Cardiac muscle cell (in vitro differentiated cells and primary cell): ENCODE results near the gene RRAGD. TPM values are rescaled to one million over a fixed set of nuclear protein-coding genes. Genes with fewer than 3 reads are reported as not detected.

ENCODE experiments used
- DNase-seq, 2 donors: peaks; one replicate each; pipeline versions ENCODE4 v3.0.0 to v3.0.0-alpha.2; 2010 to 2017; ENCODE audit warnings: low read depth in 1 of 2, low spot score in 1 of 2
- H3K27ac ChIP-seq: fragments of 200-600 bp; sonication (generic); 2 replicates; pipeline ENCODE4 v1.5.1; 2016
- H3K27me3 ChIP-seq: fragments of 200-600 bp; sonication (generic); 2 replicates; pipeline ENCODE4 v1.6.0; 2016; ENCODE audit warnings: control low read depth
- H3K36me3 ChIP-seq: fragments of 200-600 bp; sonication (generic); 2 replicates; pipeline ENCODE4 v1.5.1; 2016; ENCODE audit warnings: control low read depth
- H3K4me1 ChIP-seq: fragments of 200-600 bp; sonication (generic); 2 replicates; pipeline ENCODE4 v1.8.1; 2017; ENCODE audit warnings: low read depth, mild to moderate bottlenecking, mixed run types
- H3K4me3 ChIP-seq: fragments of 200-600 bp; sonication (generic); 2 replicates; pipeline ENCODE4 v1.5.1; 2016; ENCODE audit warnings: mild to moderate bottlenecking
- H3K9me3 ChIP-seq: fragments of 200-600 bp; sonication (generic); 2 replicates; pipeline ENCODE4 v1.5.1; 2017; ENCODE audit warnings: low read depth, mild to moderate bottlenecking, control low read depth
- polyA plus RNA-seq: library from polyadenylated mRNA; unstranded; fragments of >200 nt; fragmentation: Nextera tagmentation; extraction: Ambion mirVana; gene quantifications from 2 replicates; pipeline ENCODE4 v1.2.1, GENCODE V29; 2016
- total RNA-seq: library from RNA; depleted of rRNA; stranded (reverse); fragments of >200 nt; gene quantifications from 2 replicates; pipeline ENCODE4 v1.2.3, GENCODE V29; 2016
- TF ChIP-seq, protein P1 (sequence below): IDR thresholded peaks from 2 replicates; pipeline ENCODE4 v1.5.1; 2012; ENCODE audit warnings: low read depth, mild to moderate bottlenecking, low read length

Gene RRAGD
- total and polyA plus RNA-seq, 2 experiments from 2014 or later: 33.2 to 40.1 TPM

DNA sequence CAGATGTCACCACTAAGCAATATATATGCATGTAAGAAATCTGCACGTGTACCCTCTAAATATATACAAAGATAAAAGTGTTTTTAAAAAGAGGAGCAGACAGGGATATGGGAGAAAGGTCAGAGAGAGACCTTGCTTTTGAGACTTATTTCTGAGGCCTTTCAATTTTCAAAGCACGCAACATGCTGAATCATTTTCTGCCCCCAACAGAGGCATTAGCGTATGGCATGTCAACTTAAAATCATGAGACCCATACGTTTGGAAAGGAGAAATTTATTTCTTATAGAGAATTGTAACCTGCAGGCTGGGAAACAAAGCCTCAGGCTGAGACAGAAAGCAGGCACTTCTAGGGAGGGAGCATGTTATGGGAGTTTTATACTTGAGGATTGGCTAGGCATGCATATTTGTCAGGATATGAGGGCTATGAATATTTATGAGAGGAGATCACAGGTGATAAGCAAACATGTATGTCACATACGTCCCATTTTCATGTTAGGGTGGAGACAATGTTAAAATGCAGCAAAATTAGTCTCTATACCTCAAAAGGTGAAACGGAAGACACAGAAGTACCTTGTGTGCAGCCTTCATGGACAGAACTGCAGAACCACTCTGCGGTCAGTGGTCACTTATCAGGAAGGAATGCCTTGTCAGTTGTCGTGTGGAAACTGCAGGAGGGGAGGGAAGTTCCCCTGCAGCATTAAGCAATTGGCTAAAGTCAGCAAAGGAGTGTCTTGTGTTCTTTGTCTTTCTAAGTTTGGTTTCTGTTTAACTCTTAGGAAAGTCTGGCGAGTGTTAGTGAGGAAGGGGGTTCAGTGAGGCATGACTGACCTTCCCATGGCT, 90.7 kb downstream of the RRAGD start:
- no peaks in the 10 kb centered on the region for H3K27me3 ChIP-seq
- TF ChIP-seq, protein P1, sequence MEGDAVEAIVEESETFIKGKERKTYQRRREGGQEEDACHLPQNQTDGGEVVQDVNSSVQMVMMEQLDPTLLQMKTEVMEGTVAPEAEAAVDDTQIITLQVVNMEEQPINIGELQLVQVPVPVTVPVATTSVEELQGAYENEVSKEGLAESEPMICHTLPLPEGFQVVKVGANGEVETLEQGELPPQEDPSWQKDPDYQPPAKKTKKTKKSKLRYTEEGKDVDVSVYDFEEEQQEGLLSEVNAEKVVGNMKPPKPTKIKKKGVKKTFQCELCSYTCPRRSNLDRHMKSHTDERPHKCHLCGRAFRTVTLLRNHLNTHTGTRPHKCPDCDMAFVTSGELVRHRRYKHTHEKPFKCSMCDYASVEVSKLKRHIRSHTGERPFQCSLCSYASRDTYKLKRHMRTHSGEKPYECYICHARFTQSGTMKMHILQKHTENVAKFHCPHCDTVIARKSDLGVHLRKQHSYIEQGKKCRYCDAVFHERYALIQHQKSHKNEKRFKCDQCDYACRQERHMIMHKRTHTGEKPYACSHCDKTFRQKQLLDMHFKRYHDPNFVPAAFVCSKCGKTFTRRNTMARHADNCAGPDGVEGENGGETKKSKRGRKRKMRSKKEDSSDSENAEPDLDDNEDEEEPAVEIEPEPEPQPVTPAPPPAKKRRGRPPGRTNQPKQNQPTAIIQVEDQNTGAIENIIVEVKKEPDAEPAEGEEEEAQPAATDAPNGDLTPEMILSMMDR: no peak
- peaks cover 8% of the 10 kb centered on the region for H3K4me1 ChIP-seq
- no peaks in the 10 kb centered on the region for H3K9me3 ChIP-seq
- no peak overlapping the region for H3K4me3 ChIP-seq
- no peak overlapping the region for H3K27ac ChIP-seq
- DNase-seq: peak in 1 of 2 donors; percentile 36
- H3K36me3 ChIP-seq: no peaks in the 10 kb centered on the region

DNA sequence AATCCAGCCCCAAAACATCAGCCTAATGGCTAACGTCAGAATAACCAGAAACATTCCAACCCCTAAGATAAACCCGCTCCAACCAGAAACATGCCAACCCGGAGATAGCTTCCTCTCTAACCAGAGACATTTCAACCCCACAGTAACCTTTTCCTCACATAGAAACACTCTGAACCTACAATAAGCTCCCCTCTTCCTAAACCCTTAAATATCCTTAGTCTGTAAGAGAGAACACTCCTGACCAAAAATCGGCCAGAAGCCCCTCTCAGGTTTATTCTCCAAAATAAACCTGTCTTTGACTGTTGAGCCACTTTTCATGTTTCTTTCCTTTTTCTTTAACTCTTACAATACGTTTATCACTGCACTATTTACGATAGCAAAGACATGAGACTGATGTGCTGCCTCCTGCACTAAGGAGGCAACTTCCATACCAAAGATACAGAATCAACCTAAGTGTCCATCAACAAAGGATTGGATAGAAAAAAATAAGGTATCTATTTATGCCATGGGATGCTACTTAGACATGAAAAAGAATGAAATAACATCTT, 92.0 kb downstream of the RRAGD start:
- no peak overlapping the region for H3K27ac ChIP-seq
- H3K27me3 ChIP-seq: no peaks in the 10 kb centered on the region
- DNase-seq: no peak
- no peaks in the 10 kb centered on the region for H3K9me3 ChIP-seq
- peaks cover 8% of the 10 kb centered on the region for H3K4me1 ChIP-seq
- H3K4me3 ChIP-seq: no peak overlapping the region
- H3K36me3 ChIP-seq: no peaks in the 10 kb centered on the region
- TF ChIP-seq, protein P1: no peak

DNA sequence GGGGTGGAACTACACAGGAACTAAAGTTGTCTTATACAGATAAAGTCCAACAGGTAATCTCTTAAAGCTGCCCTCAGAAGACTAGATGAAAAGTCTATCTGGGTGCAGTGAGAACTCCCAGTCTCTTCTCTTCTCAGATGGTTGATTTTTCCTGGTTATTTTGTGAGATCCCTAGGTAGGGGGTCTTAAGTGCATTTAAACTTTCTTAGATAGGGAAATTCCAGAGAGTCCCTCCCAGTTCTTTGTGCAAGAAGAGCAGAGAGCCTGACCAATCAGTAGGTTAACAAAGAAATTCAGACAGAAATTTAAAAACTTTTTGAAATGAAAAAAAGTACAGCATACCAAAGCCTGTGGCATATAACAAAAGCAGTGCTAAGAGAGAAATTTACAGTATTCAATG, 95.0 kb downstream of the RRAGD start:
- DNase-seq: no peak
- H3K27ac ChIP-seq: no peak overlapping the region
- no peaks in the 10 kb centered on the region for H3K36me3 ChIP-seq
- H3K4me3 ChIP-seq: no peak overlapping the region
- TF ChIP-seq, protein P1: no peak
- H3K4me1 ChIP-seq: no peaks in the 10 kb centered on the region
- no peaks in the 10 kb centered on the region for H3K27me3 ChIP-seq
- H3K9me3 ChIP-seq: no peaks in the 10 kb centered on the region

DNA sequence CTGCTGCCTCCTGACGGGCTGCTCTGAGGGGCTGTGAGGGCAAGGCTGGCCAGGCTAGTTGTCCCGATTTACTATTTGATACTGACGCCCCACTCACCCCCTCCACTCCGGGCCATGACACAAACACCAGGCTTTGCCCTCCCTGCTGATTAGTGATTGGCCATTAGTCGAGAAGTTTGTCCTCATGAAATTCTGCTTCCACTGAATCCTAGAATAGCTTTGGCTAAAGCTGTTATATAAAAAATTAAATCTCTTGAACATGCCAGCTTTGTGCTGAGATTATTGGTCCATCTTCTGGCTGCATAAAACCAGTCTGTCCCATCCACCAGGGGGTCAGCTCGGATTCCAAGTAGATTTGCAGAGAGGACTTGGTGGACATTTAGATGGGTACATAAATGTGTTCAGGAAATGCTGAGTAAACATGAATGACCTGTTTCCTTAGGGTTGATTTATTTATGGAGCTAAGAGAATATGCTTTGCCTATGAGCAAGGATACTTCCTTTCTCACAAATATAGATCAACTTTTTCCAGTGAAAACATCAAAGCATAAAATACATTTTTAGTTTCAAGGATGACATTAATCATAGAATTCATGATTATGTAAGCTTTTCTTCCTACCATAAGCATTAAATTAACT, 96.7 kb downstream of the RRAGD start, which contains the start of gene GABRR2:
GABRR2 (minus strand) TSS at position 51 of the 637 bp plus-strand sequence. CDS start 134 bp downstream, outside the sequence.
- Histone ChIP-seq H3K27ac (no peak within 1 kb of the TSS), H3K4me1 (no peaks in the 10 kb centered on the region), H3K27me3 (no peaks in the 10 kb centered on the region), H3K4me3 (no peak within 1 kb of the TSS), H3K36me3 (no peaks in the 10 kb centered on the region), H3K9me3 (no peaks in the 10 kb centered on the region)
- TF ChIP-seq, protein P1: no peak
- no peak for DNase-seq

DNA sequence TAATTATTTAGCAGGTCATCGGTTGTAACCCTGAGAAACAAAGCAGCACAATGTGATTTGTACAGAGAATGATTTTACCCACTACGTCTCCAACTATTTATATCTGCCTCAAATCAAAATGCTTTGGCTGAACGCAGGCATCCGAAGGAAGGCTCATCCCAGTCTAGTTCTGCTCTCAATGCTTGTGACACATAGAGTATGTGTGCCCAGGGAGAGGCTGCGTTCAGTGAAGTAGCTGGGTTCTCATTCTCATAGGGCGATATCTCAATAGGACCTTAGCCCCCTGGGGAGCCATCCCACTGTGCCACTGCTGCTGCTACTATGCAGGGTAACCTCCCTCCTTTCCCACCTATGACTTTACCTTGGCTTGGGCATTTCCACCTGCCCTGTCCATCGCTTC, 97.4 kb downstream of the RRAGD start:
- no peaks in the 10 kb centered on the region for H3K9me3 ChIP-seq
- no peaks in the 10 kb centered on the region for H3K36me3 ChIP-seq
- DNase-seq: no peak
- no peak overlapping the region for H3K4me3 ChIP-seq
- H3K27me3 ChIP-seq: no peaks in the 10 kb centered on the region
- TF ChIP-seq, protein P1: no peak
- no peaks in the 10 kb centered on the region for H3K4me1 ChIP-seq
- H3K27ac ChIP-seq: no peak overlapping the region

Other genes starting within 250 kb of the RRAGD start
- gene GABRR1, start 194.9 kb downstream of the RRAGD start, total RNA-seq: not detected in 2 replicates
- gene GABRR1, start 194.9 kb downstream of the RRAGD start, polyA plus RNA-seq: not detected in 2 replicates
- 0.39 and 0.83 TPM in 2 replicates for gene GABRR2, start 97.0 kb downstream of the RRAGD start, total RNA-seq
- 0.31 and 0.50 TPM in 2 replicates for gene GABRR2, start 97.0 kb downstream of the RRAGD start, polyA plus RNA-seq
- gene UBE2J1, start 59.6 kb downstream of the RRAGD start, total RNA-seq: 17.9 and 19.8 TPM in 2 replicates
- 26.4 and 28.7 TPM in 2 replicates for gene UBE2J1, start 59.6 kb downstream of the RRAGD start, polyA plus RNA-seq
- 13.7 and 21.5 TPM in 2 replicates for gene ANKRD6, start 20.9 kb upstream of the RRAGD start, total RNA-seq
- 10.3 and 16.0 TPM in 2 replicates for gene ANKRD6, start 20.9 kb upstream of the RRAGD start, polyA plus RNA-seq
- gene LYRM2, start 226.5 kb upstream of the RRAGD start, total RNA-seq: 13.3 and 14.1 TPM in 2 replicates
- gene LYRM2, start 226.5 kb upstream of the RRAGD start, polyA plus RNA-seq: 39.6 and 59.5 TPM in 2 replicates